ENCODE results near the gene STX2.

GRCh38 chr12:130809791-130810190, 29.3 kb downstream of the STX2 start:
- no peak for TF ChIP-seq CTCF (IDR thresholded peaks at IDR 0.05; ENCODE audit: insufficient read depth, low read depth, low read length)
- no peak for TF ChIP-seq EZH2 (IDR thresholded peaks at IDR 0.05; ENCODE audit: insufficient read depth, low read length)
